ENCODE measurements around the gene NUMA1. TPM values are rescaled to one million over a fixed set of nuclear protein-coding genes. Genes with fewer than 3 reads are reported as not detected.
A peak's percentile ranks its signal among the peaks of the same experiment; 100 is the strongest.

NUMA1 gene
- total RNA-seq, 1 donor from 2014 or later: 130 TPM

GRCh38 chr11:72012091-72012630 lies 68.2 kb downstream of the NUMA1 start:
- no peak overlapping the region for H3K27ac Mint-ChIP-seq
- H3K36me3 Mint-ChIP-seq: peaks cover 39% of the 10 kb centered on the region
- no peaks in the 10 kb centered on the region for H3K79me2 ChIP-seq (ENCODE audit: low read depth)

GRCh38 chr11:72010529-72011233 lies 69.7 kb downstream of the NUMA1 start:
- no peaks in the 10 kb centered on the region for H3K27me3 ChIP-seq
- peaks cover 5% of the 10 kb centered on the region for H3F3A ChIP-seq (ENCODE audit: low read depth)
- no peaks in the 10 kb centered on the region for H3K36me3 ChIP-seq
- H3K79me2 ChIP-seq (ENCODE audit: low read depth): no peaks in the 10 kb centered on the region
- H4K20me1 ChIP-seq (ENCODE audit: low read depth): peaks cover 50% of the 10 kb centered on the region
- Mint-ChIP-seq H3K36me3 (peaks cover 36% of the 10 kb centered on the region), H3K27me3 (ENCODE audit: insufficient read depth, low read depth) (peaks cover 18% of the 10 kb centered on the region), H3K9me3 (no peaks in the 10 kb centered on the region), H3K4me1 (no peaks in the 10 kb centered on the region), H3K4me3 (no peak overlapping the region), H3K27ac (no peak overlapping the region)
- no peaks in the 10 kb centered on the region for H3K9me3 ChIP-seq (ENCODE audit: low read depth)
- no peak overlapping the region for H2AFZ ChIP-seq (replicated peaks)
- no peak for DNase-seq (ENCODE audit: low spot score)
- H3K9ac ChIP-seq: no peak overlapping the region
- H3K4me2 ChIP-seq: no peak overlapping the region
- TF ChIP-seq EZH2phosphoT487 (IDR thresholded peaks at IDR 0.05) (no peak), CTCF (IDR thresholded peaks at IDR 0.05) (no peak), EZH2 (IDR thresholded peaks at IDR 0.05) (no peak)
- no peak overlapping the region for H3K4me3 ChIP-seq
- no peak overlapping the region for H3K27ac ChIP-seq
- no peaks in the 10 kb centered on the region for H3K4me1 ChIP-seq

More at GRCh38 chr11:72012091-72012630, 68.2 kb downstream of the NUMA1 start:
- Histone ChIP-seq H3F3A (ENCODE audit: low read depth) (peaks cover 5% of the 10 kb centered on the region), H3K27me3 (no peaks in the 10 kb centered on the region), H3K4me3 (no peak overlapping the region), H3K27ac (no peak overlapping the region), H3K4me1 (no peaks in the 10 kb centered on the region), H3K36me3 (no peaks in the 10 kb centered on the region), H4K20me1 (ENCODE audit: low read depth) (peaks cover 42% of the 10 kb centered on the region), H3K9ac (no peak overlapping the region), H3K4me2 (no peak overlapping the region), H2AFZ (replicated peaks) (no peak overlapping the region), H3K9me3 (ENCODE audit: low read depth) (no peaks in the 10 kb centered on the region)
- DNase-seq (ENCODE audit: low spot score): no peak
- peaks cover 15% of the 10 kb centered on the region for H3K27me3 Mint-ChIP-seq (ENCODE audit: insufficient read depth, low read depth)
- H3K4me1 Mint-ChIP-seq: no peaks in the 10 kb centered on the region
- no peak overlapping the region for H3K4me3 Mint-ChIP-seq
- TF ChIP-seq EZH2phosphoT487 (IDR thresholded peaks at IDR 0.05) (no peak), EZH2 (IDR thresholded peaks at IDR 0.05) (no peak)
- no peaks in the 10 kb centered on the region for H3K9me3 Mint-ChIP-seq

- Mint-ChIP-seq H3K27me3 (ENCODE audit: insufficient read depth, low read depth) (peaks cover 18% of the 10 kb centered on the region), H3K4me1 (no peaks in the 10 kb centered on the region), H3K9me3 (no peaks in the 10 kb centered on the region), H3K27ac (no peak overlapping the region), H3K36me3 (peaks cover 28% of the 10 kb centered on the region), H3K4me3 (peak overlapping the region; percentile 3)
- Histone ChIP-seq H4K20me1 (ENCODE audit: low read depth) (peaks cover 47% of the 10 kb centered on the region), H2AFZ (replicated peaks) (no peak overlapping the region), H3F3A (ENCODE audit: low read depth) (peaks cover 14% of the 10 kb centered on the region), H3K9ac (no peak overlapping the region), H3K27ac (no peak overlapping the region), H3K4me3 (no peak overlapping the region), H3K4me2 (no peak overlapping the region), H3K9me3 (ENCODE audit: low read depth) (no peaks in the 10 kb centered on the region), H3K27me3 (no peaks in the 10 kb centered on the region), H3K79me2 (ENCODE audit: low read depth) (no peaks in the 10 kb centered on the region), H3K4me1 (no peaks in the 10 kb centered on the region), H3K36me3 (no peaks in the 10 kb centered on the region)
- no peak for DNase-seq (ENCODE audit: low spot score)
- TF ChIP-seq CTCF (IDR thresholded peaks at IDR 0.05): no peak
- no peak for TF ChIP-seq EZH2 (IDR thresholded peaks at IDR 0.05)
- no peak for TF ChIP-seq EZH2phosphoT487 (IDR thresholded peaks at IDR 0.05)
Observed at GRCh38 chr11:72009156-72009555, 71.2 kb downstream of the NUMA1 start.

GRCh38 chr11:72008728-72009127 lies 71.6 kb downstream of the NUMA1 start:
- Histone ChIP-seq H3K4me3 (no peak overlapping the region), H3K79me2 (ENCODE audit: low read depth) (no peaks in the 10 kb centered on the region), H3K27ac (no peak overlapping the region), H3K4me1 (no peaks in the 10 kb centered on the region), H3K27me3 (no peaks in the 10 kb centered on the region), H3K36me3 (no peaks in the 10 kb centered on the region), H3K9ac (no peak overlapping the region), H3K4me2 (no peak overlapping the region), H4K20me1 (ENCODE audit: low read depth) (peaks cover 47% of the 10 kb centered on the region), H3K9me3 (ENCODE audit: low read depth) (no peaks in the 10 kb centered on the region), H3F3A (ENCODE audit: low read depth) (peaks cover 15% of the 10 kb centered on the region), H2AFZ (replicated peaks) (no peak overlapping the region)
- Mint-ChIP-seq H3K9me3 (no peaks in the 10 kb centered on the region), H3K4me1 (no peaks in the 10 kb centered on the region), H3K4me3 (no peak overlapping the region), H3K27ac (no peak overlapping the region), H3K36me3 (peaks cover 31% of the 10 kb centered on the region), H3K27me3 (ENCODE audit: insufficient read depth, low read depth) (peaks cover 18% of the 10 kb centered on the region)
- no peak for TF ChIP-seq CTCF (IDR thresholded peaks at IDR 0.05)
- no peak for TF ChIP-seq EZH2phosphoT487 (IDR thresholded peaks at IDR 0.05)
- DNase-seq (ENCODE audit: low spot score): no peak

Data from neural progenitor cell (in vitro differentiated cells).